Ovary (tissue), 9 donors: ENCODE measurements around the gene RNGTT. TPM values are rescaled to one million over a fixed set of nuclear protein-coding genes. Genes with fewer than 3 reads are reported as not detected.

ENCODE experiments used
- DNase-seq, 5 donors: peaks; one replicate each; pipeline ENCODE4 v3.0.0-alpha.2; 2019 to 2020
- H3K27ac ChIP-seq, 2 donors: fragments of 200-600 bp; one replicate each; pipeline versions ENCODE4 v1.5.1 to v1.8.0; 2019 to 2022
- H3K27me3 ChIP-seq: fragments of 200-600 bp; one replicate; pipeline ENCODE4 v1.8.0; 2022
- H3K36me3 ChIP-seq: fragments of 200-600 bp; sonication (generic); one replicate; pipeline ENCODE4 v1.5.1; 2019
- H3K4me1 ChIP-seq: one replicate; pipeline ENCODE4 v1.8.1; 2013; ENCODE audit warnings: mild to moderate bottlenecking, moderate library complexity; ENCODE audit not compliant: insufficient read depth
- H3K4me3 ChIP-seq: fragments of 200-600 bp; sonication (generic); one replicate; pipeline ENCODE4 v1.5.1; 2017
- H3K9me3 ChIP-seq, 2 donors: fragments of 200-600 bp in 1 of 2; sonication (generic) in 1 of 2; one replicate each; pipeline versions ENCODE4 v1.5.1 to v1.8.1; 2013 to 2019; ENCODE audit warnings: mild to moderate bottlenecking in 1 of 2, moderate library complexity in 1 of 2
- CTCF ChIP-seq, 3 donors: fragments of 450-650 bp in 2 of 3; fragments of 200-600 bp in 1 of 3; IDR thresholded peaks; one replicate each; pipeline versions ENCODE4 v1.5.1 to v1.8.0; 2016 to 2022; ENCODE audit warnings: antibody characterized with exemption in 3 of 3, mild to moderate bottlenecking in 1 of 3
- EP300 ChIP-seq: sonication (generic); formaldehyde crosslinking; IDR thresholded peaks from one replicate; pipeline ENCODE4 v1.6.1; 2017; ENCODE audit warnings: antibody characterized with exemption
- POLR2A ChIP-seq: fragments of 450-650 bp; IDR thresholded peaks from one replicate; pipeline ENCODE4 v1.6.1; 2017; ENCODE audit warnings: antibody characterized with exemption, mild to moderate bottlenecking, moderate library complexity
- WGBS, 3 donors: extraction: QIAGEN DNeasy Blood & Tissue Kit in 1 of 3; methylation state at CpG; one replicate each; pipeline versions ENCODE4 v1.1.5 to v1.1.7; 2013 to 2017; 5-methylcytosine and 5-hydroxymethylcytosine counted together
- intact Hi-C, 4 donors: fragments of 100-400 bp; cut with DNase I; formaldehyde crosslinking; loops; one replicate each; pipeline versions ENCODE4 v1.11.0 to v1.15.1; 2022 to 2023
- polyA plus RNA-seq, 2 donors: library from polyadenylated mRNA; stranded (reverse); fragments of 200-250 nt in 1 of 2; fragments of 350-450 nt in 1 of 2; fragmentation: Illumina TruSeq in 1 of 2; extraction: RNeasy Lipid Tissue Mini Kit (QIAGEN cat#74804) in 1 of 2; gene quantifications; one replicate each; pipeline ENCODE4 v1.2.3, GENCODE V29; 2013 to 2014
- total RNA-seq, 7 donors: library from RNA; depleted of rRNA in 2 of 7; stranded (reverse); fragments of >200 nt in 2 of 7; fragmentation: NEBNext Ultra II Directional in 3 of 7; extraction: Animal tissue kit (Norgen Biotek cat#: 25700) in 3 of 7; gene quantifications; one replicate each; pipeline versions ENCODE4 v1.1.0 to v1.2.4, GENCODE V29; 2016 to 2023
- donor health status: DM: no; HTN: no; CAD: no; lungs with moderate emphysema.
- donor health status: DM: no; HTN: no; CAD: no.
- donor health status: Bipolar disorder and iron deficiency.
- donor health status: DM: yes; HTN: yes; CAD: no.
- donor health status: DM: no; HTN: no; CAD: no.
- donor health status: DM: yes; HTN: yes; CAD: no.

The RNGTT gene
- total and polyA plus RNA-seq, 9 donors, result 3.9 to 17.9 (median 10.5) TPM

DNA sequence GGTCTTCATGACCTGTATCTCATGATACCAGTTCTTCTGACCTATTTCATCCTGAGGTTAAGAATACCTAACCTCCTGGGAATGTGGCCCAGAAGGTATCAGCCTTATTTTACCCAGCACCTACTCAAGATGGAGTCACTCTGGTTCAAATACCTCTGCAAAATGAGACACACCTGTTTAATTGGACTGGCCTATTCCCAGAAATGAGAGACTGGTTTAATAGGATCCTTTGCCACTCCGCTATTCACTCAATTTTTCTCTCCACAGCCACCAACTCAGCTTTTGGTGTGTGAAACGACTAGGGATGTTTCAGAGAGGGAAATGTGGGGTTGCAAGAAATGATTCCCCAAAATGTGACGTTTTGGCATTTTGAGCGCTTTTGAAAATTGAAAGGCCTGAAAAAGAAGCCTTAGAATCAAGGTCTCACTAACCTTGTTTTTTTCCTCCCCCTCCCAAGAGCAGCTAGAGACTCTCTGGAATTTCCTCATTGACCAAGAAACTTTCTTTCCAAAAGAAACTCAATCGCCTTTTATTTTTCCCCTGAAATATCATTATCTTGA is 45.5 kb upstream of the RNGTT start:
- Histone ChIP-seq H3K27me3 (no peaks in the 10 kb centered on the region), H3K9me3 (no peaks in the 10 kb centered on the region), H3K27ac (no peak overlapping the region), H3K36me3 (no peaks in the 10 kb centered on the region), H3K4me3 (no peak overlapping the region), H3K4me1 (no peaks in the 10 kb centered on the region)
- WGBS, 3 donors, result 74 to 79% (median 75%) methylated on average over 5 of the region's 5 CpGs
- TF ChIP-seq EP300 (no peak), CTCF (IDR thresholded peaks at IDR 0.05) (no peak), POLR2A (no peak)
- DNase-seq, result no peak
- intact Hi-C loops, result no loop called here

DNA sequence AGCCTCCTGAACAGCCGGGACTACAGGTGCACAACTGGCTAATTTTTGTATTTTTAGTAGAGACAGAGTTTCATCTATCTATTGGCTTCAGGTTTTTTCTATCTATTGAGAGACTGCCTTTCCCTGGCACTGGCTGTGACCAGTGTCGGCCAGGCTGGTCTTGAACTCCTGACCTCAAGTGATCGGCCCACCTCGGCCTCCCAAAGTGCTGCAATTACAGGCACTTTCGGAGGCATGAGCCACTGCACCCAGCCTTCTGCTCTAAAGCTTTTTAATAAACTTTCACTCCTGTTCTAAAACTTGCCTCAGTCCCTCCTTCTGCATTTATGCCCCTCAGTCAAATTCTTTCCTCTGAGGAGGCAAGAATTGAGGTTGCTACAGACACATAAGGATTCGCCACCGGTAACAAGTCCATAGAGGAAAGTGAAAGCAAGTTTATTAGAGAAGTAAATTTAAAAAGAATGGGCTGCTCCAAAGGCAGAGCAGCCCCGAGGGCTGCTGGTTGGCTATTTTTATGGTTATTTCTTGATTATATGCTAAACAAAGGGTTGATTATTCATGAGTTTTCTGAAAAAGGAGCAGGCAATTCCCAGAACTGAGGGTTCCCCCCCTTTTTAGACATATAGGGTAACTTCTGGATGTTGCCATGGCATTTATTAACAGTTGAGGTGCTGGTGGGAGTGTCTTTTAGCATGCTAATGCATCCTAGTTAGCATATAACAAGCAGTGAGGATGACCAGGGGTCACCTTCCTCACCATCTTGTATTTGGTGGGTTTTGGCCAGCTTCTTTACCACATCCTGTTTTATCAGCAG is 44.8 kb upstream of the RNGTT start:
- no peak for TF ChIP-seq EP300
- TF ChIP-seq CTCF (IDR thresholded peaks at IDR 0.05), result no peak
- TF ChIP-seq POLR2A, result no peak
- DNase-seq, result no peak
- H3K36me3 ChIP-seq, result no peaks in the 10 kb centered on the region
- H3K4me3 ChIP-seq, result no peak overlapping the region
- no peaks in the 10 kb centered on the region for H3K4me1 ChIP-seq
- H3K27me3 ChIP-seq, result no peaks in the 10 kb centered on the region
- H3K9me3 ChIP-seq, result no peaks in the 10 kb centered on the region
- no peak overlapping the region for H3K27ac ChIP-seq
- intact Hi-C loops, result no loop called here
- WGBS, 3 donors, result 55 to 62% (median 56%) methylated on average over 8 of the region's 8 CpGs

DNA sequence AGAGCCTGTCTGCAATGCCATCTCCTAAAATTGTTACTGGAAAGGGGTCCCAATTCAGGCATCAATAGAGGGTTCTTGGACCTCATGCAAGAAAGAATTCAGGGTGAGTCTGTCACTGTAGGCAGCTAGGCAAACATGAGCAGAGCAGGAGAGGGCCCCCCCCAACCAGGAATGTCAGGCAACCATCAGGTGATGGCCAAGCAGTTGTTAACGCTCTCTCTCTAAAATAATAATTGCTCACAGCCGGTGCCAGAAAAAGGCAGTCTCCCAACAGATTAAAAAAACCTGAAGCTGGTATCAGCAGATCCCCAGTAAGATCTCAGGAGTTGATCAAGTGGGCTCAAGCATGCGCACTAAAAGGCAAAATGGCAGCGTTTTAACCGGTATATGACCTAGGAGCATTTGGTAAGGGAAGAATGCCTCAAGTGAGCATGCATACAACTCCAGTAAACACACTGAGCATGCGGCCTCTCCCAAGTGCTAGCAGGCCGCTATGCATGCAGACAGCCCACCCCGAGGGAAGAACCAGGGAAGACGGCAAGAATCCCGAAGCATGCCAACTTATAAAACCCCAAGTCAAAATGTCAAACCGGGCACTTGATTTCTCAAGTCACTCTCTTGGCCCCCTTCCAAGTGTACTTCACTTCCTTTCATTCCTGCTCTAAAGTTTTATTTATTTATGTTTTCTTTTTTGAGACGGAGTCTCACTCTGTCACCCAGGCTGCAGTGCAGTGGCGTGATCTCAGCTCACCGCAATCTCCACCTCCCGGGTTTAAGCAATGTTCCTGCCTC is 44.0 kb upstream of the RNGTT start:
- H3K27me3 ChIP-seq, result no peaks in the 10 kb centered on the region
- TF ChIP-seq CTCF (IDR thresholded peaks at IDR 0.05) (no peak), EP300 (no peak), POLR2A (no peak)
- 70 to 76% (median 75%) methylated on average over 15 of the region's 15 CpGs for WGBS, 3 donors
- no peak for DNase-seq
- no peak overlapping the region for H3K4me3 ChIP-seq
- intact Hi-C loops, result no loop called here
- no peak overlapping the region for H3K27ac ChIP-seq
- H3K4me1 ChIP-seq, result no peaks in the 10 kb centered on the region
- no peaks in the 10 kb centered on the region for H3K9me3 ChIP-seq
- H3K36me3 ChIP-seq, result no peaks in the 10 kb centered on the region

- Histone ChIP-seq H3K9me3 (no peaks in the 10 kb centered on the region), H3K27me3 (no peaks in the 10 kb centered on the region), H3K36me3 (no peaks in the 10 kb centered on the region), H3K4me3 (no peak overlapping the region), H3K4me1 (no peaks in the 10 kb centered on the region), H3K27ac (no peak overlapping the region)
- WGBS, 3 donors, result 79 to 88% (median 85%) methylated on average over 4 of the region's 4 CpGs
- no peak for TF ChIP-seq POLR2A
- no peak for TF ChIP-seq EP300
- TF ChIP-seq CTCF (IDR thresholded peaks at IDR 0.05), result no peak
- no peak for DNase-seq
- intact Hi-C loops, result no loop called here
These were observed 39.1 kb upstream of the RNGTT start for GRCh38 chr6:89002523-89002922.
